Activated T-helper 1 cell treated with Interleukin-2 at 50 U/mL for 16 hours (primary cell): ENCODE measurements around the gene BRF1.

ENCODE experiments used
- DNase-seq: peaks from one replicate; pipeline ENCODE4 v3.0.0-alpha.2; 2020; ENCODE audit warnings: low read depth

BRF1 gene

GRCh38 chr14:105210266-105211025 is 90.4 kb downstream of the BRF1 start:
- DNase-seq, result no peak

GRCh38 chr14:105209646-105210045 is 91.2 kb downstream of the BRF1 start:
- DNase-seq, result no peak

- no peak for DNase-seq
These were observed 91.7 kb downstream of the BRF1 start for GRCh38 chr14:105209091-105209490.

GRCh38 chr14:105208738-105209075 is 92.1 kb downstream of the BRF1 start:
- no peak for DNase-seq

GRCh38 chr14:105207996-105208737 is 92.6 kb downstream of the BRF1 start:
- no peak for DNase-seq

- no peak for DNase-seq
These were observed 93.3 kb downstream of the BRF1 start for GRCh38 chr14:105207460-105207901.

GRCh38 chr14:105206873-105207272 is 93.9 kb downstream of the BRF1 start:
- no peak for DNase-seq

- no peak for DNase-seq
These were observed 95.1 kb downstream of the BRF1 start for GRCh38 chr14:105205673-105206208.

GRCh38 chr14:105204931-105205672 is 95.7 kb downstream of the BRF1 start:
- no peak for DNase-seq

- DNase-seq, result no peak
These were observed 96.4 kb downstream of the BRF1 start for GRCh38 chr14:105204206-105204930.

- DNase-seq, result no peak
These were observed 97.1 kb downstream of the BRF1 start for GRCh38 chr14:105203701-105204100.

GRCh38 chr14:105203057-105203531 is 97.7 kb downstream of the BRF1 start:
- DNase-seq, result peak; percentile 49

GRCh38 chr14:105201925-105202513 is 98.8 kb downstream of the BRF1 start:
- no peak for DNase-seq

- no peak for DNase-seq
These were observed 99.5 kb downstream of the BRF1 start for GRCh38 chr14:105201156-105201924.

- no peak for DNase-seq
These were observed 100.2 kb downstream of the BRF1 start for GRCh38 chr14:105200641-105201040.

GRCh38 chr14:105200074-105200473 is 100.7 kb downstream of the BRF1 start:
- no peak for DNase-seq

GRCh38 chr14:105199093-105199492 is 101.7 kb downstream of the BRF1 start:
- DNase-seq, result no peak

GRCh38 chr14:105198588-105198987 is 102.2 kb downstream of the BRF1 start:
- no peak for DNase-seq

- DNase-seq, result no peak
These were observed 103.6 kb downstream of the BRF1 start for GRCh38 chr14:105197211-105197641.

- no peak for DNase-seq
These were observed 104.4 kb downstream of the BRF1 start for GRCh38 chr14:105196265-105196960.
